GDM1 (cell line): ENCODE measurements around the gene LRIT3.

Source experiments
- DNase-seq: peaks from one replicate; lab custom pipeline; 2025; lab: John Stamatoyannopoulos, UW

The LRIT3 gene

DNA sequence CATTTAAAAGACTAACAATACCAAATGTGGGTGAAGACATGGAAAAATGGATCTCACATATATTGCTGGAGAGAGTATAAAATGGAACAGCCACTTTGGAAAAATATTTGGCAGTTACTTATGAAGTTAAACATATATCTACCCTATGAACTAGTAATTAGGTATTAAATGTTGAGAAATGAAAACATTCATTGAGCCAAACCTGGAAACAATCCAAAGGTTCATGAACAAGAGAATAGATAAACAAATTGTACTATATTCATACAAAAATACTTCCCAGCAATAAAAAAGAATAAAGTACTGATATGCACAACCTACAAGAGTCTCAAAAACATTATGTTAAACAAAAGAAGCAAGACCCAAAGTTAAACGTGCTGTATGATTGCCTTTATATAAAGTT, 60.8 kb downstream of the LRIT3 start:
- no peak for DNase-seq

DNA sequence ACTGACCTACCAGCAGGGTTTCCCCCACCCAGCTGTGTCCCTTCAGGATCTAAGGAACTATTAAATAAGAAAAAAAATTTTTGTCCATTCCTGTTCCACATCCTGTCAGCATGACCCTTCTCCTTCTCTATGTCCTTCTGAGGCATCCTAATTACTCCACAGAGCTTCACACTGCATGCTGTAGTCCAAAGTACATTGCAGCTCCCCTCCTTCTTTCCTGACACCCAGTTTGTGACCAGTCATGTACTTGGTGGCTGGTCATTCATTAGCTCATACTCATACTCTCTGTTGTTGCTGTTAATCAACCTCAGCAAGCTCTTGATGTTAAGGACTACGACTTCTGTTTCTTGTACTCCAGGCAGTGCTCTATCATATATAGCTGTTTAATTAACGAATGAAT, 62.3 kb downstream of the LRIT3 start:
- no peak for DNase-seq

DNA sequence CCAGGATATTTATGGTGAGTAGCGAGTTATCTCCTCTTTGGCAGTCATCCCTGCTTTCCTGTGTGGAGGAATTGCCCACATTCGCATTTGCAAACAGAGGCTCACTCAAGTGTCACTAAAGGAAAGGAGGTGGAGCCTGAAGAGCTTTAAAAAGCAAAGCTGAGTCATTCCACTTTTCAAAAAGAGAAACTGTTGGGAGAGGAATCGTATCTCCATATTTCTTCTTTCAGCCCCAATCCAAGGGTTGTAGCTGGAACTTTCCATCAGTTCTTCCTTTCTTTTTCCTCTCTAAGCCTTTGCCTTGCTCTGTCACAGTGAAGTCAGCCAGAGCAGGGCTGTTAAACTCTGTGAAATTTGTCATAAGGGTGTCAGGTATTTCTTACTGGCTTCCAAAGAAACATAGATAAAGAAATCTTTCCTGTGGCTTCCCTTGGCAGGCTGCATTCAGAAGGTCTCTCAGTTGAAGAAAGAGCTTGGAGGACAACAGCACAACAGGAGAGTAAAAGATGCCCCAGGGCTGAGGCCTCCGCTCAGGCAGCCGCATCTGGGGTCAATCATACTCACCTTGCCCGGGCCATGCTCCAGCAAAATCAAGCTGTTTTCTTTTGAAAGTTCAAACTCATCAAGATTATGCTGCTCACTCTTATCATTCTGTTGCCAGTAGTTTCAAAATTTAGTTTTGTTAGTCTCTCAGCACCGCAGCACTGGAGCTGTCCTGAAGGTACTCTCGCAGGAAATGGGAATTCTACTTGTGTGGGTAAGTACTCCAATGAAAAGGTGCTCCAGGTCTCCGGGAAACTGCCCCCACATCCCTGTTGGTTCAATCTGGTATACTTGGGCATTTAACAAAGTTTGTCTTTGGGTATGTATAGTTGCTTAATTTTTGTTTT, 65.0 kb downstream of the LRIT3 start, which contains the start of gene EGF:
EGF (plus strand) TSS at position 178 of the 890 bp plus-strand sequence; CDS start at position 631, 453 bp downstream.
- peak; percentile 31 for DNase-seq

DNA sequence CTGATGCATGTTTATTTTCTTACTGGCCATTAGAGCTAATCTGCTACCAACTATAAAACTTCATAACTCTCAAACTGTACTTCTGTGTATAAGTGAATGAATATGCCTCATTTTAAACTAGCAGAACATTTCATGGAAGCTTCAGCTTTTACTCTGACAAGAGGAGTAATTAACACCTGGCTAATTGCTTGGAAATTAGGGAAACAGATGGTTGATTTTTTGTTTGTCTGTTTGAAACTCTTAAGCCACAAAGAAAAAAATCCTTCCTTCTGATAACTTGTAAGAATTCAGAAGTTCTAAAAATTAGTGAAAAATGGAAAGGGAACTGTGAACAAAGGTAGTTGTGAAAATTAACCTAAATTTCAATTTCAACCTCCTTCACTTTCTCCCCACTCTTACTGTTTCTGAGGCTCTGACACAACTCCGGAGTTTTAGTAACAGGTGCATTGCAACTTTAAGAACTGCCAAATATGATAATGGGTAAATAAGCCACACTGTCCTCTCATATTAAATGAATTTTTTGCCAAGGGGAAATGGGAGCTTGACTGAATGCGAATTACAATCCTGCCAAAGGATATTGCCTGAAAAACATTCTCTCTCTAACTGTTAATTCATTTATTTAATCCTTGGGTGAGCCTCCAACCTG, 65.8 kb downstream of the LRIT3 start:
- no peak for DNase-seq

DNA sequence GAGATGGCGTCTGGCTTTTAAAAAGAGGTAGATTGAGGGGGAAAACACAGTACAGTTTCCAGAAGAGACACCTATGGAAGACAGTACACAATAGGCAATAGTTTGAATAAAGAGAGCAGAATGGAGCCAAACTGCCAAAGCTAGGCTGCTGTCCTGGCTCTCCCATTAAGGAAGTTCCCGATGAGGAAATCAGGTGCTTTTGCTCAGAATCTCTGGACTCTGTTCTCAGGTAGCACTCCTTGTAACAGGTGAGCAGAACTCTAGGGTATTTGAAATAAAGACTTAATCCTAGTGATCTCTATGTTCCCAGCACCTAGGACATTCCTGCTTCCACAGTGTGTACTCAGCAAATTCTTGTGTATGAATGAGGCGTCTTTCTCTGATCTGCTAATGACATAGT, 66.4 kb downstream of the LRIT3 start:
- DNase-seq: no peak

DNA sequence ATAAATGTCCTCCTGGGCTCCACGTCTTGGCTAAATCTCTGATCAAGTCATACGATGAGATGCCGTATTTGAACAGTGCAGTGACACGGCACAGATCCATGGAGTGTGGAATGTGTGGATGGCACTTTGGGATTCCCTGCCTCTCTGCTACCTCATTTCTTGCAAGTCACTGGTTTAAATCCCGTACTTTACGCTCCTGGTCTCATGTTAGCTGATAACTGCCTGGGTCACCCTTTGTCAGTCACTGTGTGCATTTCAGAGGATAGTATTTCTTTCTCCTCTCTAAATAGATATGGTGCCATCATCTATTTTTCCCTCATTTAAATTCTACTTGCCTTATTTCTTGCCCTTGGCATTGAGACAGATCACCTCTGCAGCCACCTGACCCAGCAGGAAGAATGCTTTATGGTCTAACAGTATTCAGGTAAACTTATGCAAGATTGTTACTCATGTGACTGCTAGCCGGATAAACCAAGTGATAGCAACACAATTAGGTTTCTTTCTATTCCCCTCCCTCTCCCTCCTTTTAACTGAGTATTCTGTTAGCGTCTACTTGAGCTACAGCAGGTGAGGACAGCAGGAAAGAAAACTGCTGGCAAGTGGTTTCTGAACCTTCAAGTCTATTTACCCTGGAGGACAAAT, 67.6 kb downstream of the LRIT3 start:
- no peak for DNase-seq

DNA sequence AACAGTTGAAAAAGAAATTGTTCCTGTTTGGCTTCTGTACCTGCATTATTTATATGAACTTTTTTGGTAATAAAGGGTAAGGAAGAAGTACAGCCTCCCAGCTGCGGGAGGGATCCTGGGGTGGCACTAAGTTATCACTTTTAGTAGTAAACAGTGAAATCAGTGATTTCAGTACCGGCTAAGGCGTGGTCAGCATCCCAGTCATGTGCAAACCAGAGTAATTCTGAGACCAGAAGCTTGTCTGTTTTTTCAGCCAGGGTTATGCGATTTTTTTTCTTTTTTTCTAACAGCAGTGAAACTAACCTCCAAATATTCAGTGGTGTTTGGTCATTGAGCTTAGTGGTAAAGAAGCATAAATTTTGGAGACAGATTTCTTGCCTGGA, 68.1 kb downstream of the LRIT3 start:
- DNase-seq: no peak

DNA sequence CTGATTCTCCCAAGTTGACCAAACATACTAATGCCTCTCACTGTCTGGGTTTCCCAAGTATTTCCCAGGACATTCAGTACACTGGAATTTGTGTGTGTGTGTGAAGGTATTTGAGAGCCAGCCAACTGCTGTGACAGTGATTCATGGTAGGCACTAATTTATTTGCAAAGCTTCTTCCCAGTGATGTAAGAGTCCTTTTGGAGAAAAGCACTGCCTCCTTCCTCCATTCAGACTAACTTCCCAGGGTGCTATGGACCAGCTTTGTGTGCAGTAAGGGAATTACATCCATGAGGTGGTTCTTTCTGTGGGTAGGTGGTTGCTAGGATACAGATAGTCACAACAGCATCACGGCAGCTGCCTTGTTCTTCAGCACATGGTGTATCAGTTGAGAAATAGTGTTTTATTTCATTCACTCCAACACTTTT, 73.5 kb downstream of the LRIT3 start:
- DNase-seq: no peak
